Retina (tissue), 1 donor: ENCODE results near the gene ATP9B.

ENCODE experiments used
- DNase-seq: peaks from one replicate; pipeline ENCODE4 v3.0.0-alpha.2; 2016

Gene ATP9B

DNA sequence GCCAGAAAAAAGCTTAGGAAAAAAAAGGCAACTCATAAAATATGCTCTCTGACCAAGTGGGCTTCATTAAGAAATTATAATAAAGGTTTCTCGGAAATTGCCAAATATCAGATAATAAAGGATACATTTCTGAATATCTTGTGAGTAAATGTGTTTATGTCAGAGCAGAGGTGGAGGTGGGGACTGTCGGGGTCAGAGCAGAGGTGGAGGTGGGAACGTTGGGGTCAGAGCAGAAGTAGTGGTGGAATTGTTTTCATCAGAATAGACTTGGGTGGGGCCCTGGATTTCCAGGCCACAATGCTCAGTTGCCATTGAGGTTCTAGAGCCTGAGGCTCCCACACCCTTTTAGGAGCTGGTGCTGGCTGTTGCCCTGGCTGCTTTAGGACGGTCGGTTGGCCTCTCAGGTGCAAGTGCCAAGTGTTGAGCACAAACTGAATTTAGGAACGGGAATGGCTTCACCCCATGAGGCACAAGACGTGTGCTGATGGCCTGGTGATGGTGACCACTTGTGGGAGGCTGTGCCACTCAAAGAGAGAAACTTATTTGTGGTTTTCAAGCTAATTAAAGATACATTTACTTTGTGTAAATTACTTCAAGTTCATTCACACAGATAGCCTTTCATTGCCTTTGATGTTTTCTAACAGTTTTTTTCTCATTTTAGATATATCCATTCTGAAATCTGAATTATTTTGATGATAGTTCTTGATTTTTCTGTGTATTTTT, 131.5 kb downstream of the ATP9B start:
- peak; percentile 34 for DNase-seq

- no peak for DNase-seq
These were observed 133.9 kb downstream of the ATP9B start for GRCh38 chr18:79203017-79203605.

GRCh38 chr18:79204889-79205807, 136.0 kb downstream of the ATP9B start:
- DNase-seq: no peak

DNA sequence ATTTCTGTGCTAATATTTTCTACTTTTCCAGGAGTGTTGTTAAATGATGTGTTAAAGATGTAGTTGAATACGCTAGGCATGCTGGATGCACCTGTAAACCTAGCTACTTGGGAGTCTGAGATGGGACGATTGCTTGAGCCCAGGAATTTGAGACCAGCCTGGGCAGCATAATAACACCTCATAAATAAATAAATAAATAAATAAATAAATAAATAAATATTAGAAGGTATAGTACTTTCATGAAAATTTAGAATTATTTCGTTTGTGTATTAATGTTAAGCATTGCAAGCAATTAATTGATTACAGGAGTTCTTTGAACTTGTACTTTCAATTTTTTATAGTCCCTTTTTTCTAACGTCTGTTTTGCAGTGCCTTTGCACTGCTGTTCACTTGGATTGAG, 137.2 kb downstream of the ATP9B start:
- DNase-seq: no peak

GRCh38 chr18:79208906-79209305, 139.7 kb downstream of the ATP9B start:
- no peak for DNase-seq

- no peak for DNase-seq
These were observed 141.1 kb downstream of the ATP9B start for GRCh38 chr18:79210002-79210910.

GRCh38 chr18:79211844-79212243, 142.7 kb downstream of the ATP9B start:
- no peak for DNase-seq

GRCh38 chr18:79214056-79214455, 144.9 kb downstream of the ATP9B start:
- DNase-seq: no peak

- DNase-seq: no peak
These were observed 147.0 kb downstream of the ATP9B start for GRCh38 chr18:79216176-79216575.

GRCh38 chr18:79217979-79218604, 148.9 kb downstream of the ATP9B start:
- DNase-seq: no peak

DNA sequence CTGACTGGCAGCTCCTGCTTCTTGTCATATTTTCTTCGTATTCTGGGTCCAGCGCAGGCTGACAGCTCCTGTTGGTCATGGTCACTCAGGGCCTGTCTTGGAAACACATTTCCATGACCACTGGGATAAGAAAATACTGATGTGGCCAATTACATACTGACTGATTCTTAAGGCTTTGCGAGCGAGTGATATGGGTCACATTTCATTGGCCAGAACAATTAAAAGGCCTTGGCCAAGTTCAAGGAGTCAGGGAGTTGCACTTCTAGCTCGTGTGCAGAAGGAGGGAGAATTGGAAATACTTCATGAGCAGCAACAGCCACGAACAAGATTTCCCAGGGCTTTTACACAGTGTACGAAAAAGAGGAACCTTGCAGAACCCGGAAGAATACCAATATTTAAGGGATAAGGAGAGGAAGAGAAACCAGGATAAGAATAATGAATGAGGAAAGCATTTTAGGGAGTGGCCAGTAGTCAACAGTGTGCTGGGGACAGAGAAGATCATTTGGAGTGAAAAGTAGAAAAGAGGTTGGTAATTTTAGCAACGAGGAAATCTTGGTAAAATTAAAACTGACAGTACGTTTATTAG, 149.5 kb downstream of the ATP9B start:
- DNase-seq: no peak

GRCh38 chr18:79221136-79221535, 151.9 kb downstream of the ATP9B start:
- no peak for DNase-seq

- DNase-seq: no peak
These were observed 153.6 kb downstream of the ATP9B start for GRCh38 chr18:79222790-79223189.

GRCh38 chr18:79223431-79223830, 154.2 kb downstream of the ATP9B start:
- no peak for DNase-seq

- no peak for DNase-seq
These were observed 155.2 kb downstream of the ATP9B start for GRCh38 chr18:79224381-79224780.

DNA sequence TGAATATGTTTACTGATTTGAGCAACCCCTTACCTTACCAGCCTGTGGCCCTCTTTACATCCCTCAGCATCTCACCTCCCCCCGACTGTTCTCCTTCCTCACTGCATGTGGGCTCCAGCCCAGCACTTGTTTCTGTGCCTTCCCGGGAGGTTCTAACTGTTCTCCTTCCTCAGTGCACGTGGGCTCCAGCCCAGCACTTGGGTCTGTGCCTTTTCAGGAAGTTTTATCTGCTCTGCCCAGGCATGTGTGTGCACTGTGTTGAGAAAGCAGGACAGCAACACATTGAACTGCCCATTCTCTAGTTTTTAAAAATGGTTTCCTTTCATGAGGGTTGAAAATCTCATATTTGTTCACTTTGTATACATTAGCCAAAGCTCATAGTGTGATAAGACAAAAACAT, 158.4 kb downstream of the ATP9B start:
- no peak for DNase-seq

DNA sequence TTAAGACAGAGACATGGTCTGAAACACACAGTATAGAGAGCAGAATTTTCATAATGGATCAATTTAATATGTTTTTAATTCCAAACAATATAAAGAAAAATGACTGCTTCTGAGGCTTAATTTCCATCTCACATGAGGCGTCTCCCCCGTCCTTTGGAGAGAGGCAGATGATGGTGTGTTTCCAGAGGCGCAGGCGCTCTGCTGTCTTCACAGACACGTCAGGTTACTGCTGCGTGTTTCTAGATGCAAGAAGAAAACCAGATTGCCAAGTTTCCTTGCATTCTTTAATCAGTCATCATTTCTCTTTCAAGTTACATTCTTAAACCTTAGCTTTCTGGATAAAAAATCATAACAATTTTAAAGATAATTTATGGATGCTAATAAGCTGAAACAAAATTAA, 160.2 kb downstream of the ATP9B start:
- no peak for DNase-seq

GRCh38 chr18:79234438-79234837, 165.2 kb downstream of the ATP9B start:
- DNase-seq: no peak

GRCh38 chr18:79239631-79240030, 170.4 kb downstream of the ATP9B start:
- no peak for DNase-seq

DNA sequence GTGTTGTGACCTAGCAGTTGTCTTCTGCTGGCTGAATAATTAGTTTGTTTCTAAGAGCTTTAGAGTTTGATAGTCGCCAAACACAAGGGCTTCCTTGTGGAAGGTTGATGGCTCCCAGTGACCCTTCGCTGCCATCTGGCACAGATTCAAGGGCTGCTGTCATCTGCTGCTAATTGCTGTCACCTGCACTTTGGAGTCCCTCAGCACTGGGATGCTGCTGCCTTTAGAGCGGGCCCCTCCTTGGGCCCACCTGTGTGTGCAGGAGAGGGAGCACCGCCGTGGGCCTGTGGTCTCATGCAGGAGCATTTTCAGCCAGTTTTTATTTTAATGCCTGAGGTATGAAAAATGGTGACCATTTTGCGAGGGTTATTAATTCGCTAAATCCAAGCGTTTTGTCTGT, 172.6 kb downstream of the ATP9B start:
- peak; percentile 64 for DNase-seq

DNA sequence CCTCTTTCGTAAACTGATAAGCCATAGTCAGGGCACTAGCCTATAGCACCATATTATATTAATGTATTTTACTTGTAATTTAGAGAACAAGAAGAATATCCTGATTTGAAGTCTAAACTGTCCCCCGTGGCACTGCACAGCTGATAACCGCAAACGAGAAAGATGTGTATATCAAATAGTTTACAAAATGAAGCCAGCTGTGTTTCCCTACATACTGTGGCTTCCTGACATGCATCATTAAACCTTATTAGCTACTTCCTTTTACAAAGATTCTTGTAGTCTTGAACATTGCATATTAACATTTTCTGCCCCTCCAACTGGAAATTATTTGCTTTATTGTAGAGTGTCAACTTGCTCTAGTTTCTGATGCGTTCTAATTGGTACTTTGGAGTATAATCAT, 173.1 kb downstream of the ATP9B start:
- DNase-seq: peak; percentile 49

GRCh38 chr18:79245517-79246001, 176.4 kb downstream of the ATP9B start:
- no peak for DNase-seq
